Measurements from ENCODE around the gene KDM8. TPM values are rescaled to one million over a fixed set of nuclear protein-coding genes. Genes with fewer than 3 reads are reported as not detected.

The KDM8 gene
- total RNA-seq, 1 experiment from 2014 or later = 5.3 TPM

DNA sequence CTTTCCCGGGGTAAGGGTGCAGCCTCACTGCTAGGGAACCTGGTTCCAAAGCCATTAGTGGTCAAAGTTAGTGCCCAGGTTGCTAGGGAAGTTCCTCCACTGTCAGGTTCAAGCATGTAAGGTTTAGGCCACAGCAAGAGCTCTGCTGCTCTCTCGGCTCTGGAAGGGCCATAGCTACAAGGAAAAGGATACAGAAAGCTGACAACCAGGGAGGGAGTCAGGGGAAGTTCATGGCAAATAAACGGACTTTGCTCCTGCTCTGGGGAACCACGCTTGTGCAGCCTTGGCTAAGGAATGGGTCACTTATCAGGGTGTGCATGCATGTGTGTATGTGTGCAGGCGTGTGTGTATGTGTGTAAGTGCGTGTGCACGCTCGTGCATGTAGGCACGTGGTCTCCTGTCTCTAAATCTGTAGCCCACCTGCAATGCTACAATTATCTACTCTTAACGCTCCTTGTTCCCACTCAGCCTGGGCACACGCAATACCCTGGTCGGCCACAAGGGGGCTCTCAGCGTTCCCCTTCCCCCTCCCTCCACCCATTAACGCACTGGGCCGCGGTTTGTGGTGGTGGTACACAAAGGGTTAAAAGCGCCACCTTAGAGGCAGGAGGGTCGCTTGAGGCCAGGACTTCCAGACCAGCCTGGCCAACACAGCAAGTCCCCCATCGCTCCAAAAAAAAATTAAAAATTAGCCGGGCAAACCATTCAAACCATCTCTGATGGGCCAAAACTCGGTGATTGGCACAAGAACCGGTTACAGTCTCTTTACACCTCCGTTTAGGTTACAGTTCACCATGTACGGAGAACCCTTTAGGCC lies 48.4 kb upstream of the KDM8 start:
- H3K4me3 ChIP-seq (replicated peaks in 1 of 2; ENCODE audit: low read depth in 1 of 2, low read length in 2 of 2) = peak overlapping the region; percentile 36 to 40
- no peak for TF ChIP-seq EZH2phosphoT487 (IDR thresholded peaks at IDR 0.05; ENCODE audit: borderline replicate concordance)
- TF ChIP-seq JUND (IDR thresholded peaks at IDR 0.05) = no peak
- peak; percentile 71 for TF ChIP-seq RAD21 (IDR thresholded peaks at IDR 0.05; ENCODE audit: low read depth)
- TF ChIP-seq YY1 (IDR thresholded peaks at IDR 0.05; ENCODE audit: extremely low read depth, insufficient replicate concordance, low read depth, low read length) = no peak
- no peak for TF ChIP-seq ZFX (IDR thresholded peaks at IDR 0.05)
- TF ChIP-seq FOSL1 (IDR thresholded peaks at IDR 0.05; ENCODE audit: low read depth) = no peak
- TF ChIP-seq, protein P1, sequence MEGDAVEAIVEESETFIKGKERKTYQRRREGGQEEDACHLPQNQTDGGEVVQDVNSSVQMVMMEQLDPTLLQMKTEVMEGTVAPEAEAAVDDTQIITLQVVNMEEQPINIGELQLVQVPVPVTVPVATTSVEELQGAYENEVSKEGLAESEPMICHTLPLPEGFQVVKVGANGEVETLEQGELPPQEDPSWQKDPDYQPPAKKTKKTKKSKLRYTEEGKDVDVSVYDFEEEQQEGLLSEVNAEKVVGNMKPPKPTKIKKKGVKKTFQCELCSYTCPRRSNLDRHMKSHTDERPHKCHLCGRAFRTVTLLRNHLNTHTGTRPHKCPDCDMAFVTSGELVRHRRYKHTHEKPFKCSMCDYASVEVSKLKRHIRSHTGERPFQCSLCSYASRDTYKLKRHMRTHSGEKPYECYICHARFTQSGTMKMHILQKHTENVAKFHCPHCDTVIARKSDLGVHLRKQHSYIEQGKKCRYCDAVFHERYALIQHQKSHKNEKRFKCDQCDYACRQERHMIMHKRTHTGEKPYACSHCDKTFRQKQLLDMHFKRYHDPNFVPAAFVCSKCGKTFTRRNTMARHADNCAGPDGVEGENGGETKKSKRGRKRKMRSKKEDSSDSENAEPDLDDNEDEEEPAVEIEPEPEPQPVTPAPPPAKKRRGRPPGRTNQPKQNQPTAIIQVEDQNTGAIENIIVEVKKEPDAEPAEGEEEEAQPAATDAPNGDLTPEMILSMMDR (IDR thresholded peaks at IDR 0.05 in 2 of 3, conservative IDR thresholded peaks at IDR 0.05 in 1 of 3; ENCODE audit: borderline replicate concordance in 1 of 3, insufficient read depth in 1 of 3, low read depth in 2 of 3, low read length in 2 of 3) = peak; percentile 71 to 99 (median 98)
- no peak for TF ChIP-seq SP1 (IDR thresholded peaks at IDR 0.05; ENCODE audit: low read depth)
- no peak for TF ChIP-seq EZH2 (IDR thresholded peaks at IDR 0.05)
- TF ChIP-seq, protein P2, sequence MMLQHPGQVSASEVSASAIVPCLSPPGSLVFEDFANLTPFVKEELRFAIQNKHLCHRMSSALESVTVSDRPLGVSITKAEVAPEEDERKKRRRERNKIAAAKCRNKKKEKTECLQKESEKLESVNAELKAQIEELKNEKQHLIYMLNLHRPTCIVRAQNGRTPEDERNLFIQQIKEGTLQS (IDR thresholded peaks at IDR 0.05) = no peak
- no TSS peak for BruUV-seq (replicated peaks)
- H3K4me2 ChIP-seq (ENCODE audit: low read length) = peak overlapping the region; percentile 74
- intact Hi-C loops (cut with micrococcal nuclease) = loop anchor here (1.0 kb wide), 2 partner anchors 213 to 302 kb away; no protein-coding TSS in a partner anchor
- H3K9me2 ChIP-seq (ENCODE audit: insufficient read depth) = no peaks in the 10 kb centered on the region
- peaks cover 0 to 9% of the 10 kb centered on the region in 2 experiments; a peak in 2 of 4 replicates for H3K4me1 ChIP-seq (ENCODE audit: control insufficient read depth in 1 of 2, insufficient read depth in 2 of 2, low read length in 2 of 2)
- H2AFZ ChIP-seq (ENCODE audit: low read depth, low read length, poor library complexity, severe bottlenecking) = peak overlapping the region; percentile 100
- H3K27me3 ChIP-seq (ENCODE audit: insufficient read depth, low read length) = no peaks in the 10 kb centered on the region
- H3K27ac ChIP-seq (ENCODE audit: low read depth, low read length) = no peak overlapping the region
- no peaks in the 10 kb centered on the region for H3K79me2 ChIP-seq (ENCODE audit: insufficient read depth, low read length)
- DNase-seq (ENCODE audit: low read depth, low spot score) = peak; percentile 56
- ChIA-PET CTCF (interaction anchor here (0.7 to 2.8 kb wide), 2 partner anchors 9 to 212 kb away, joined by 5 to 12 read pairs; no protein-coding TSS in a partner anchor), RAD21 (ENCODE audit: low non-redundant PET in 1 of 2, low total read pairs in 2 of 2, uncharacterized antibody in 2 of 2, unreplicated experiment in 2 of 2) (no interaction called here), POLR2A (no interaction called here)
- H3K9ac ChIP-seq (ENCODE audit: low read length) = no peak overlapping the region
- ATAC-seq = peak; percentile 94
- H3K9me3 ChIP-seq (ENCODE audit: control insufficient read depth in 1 of 2, insufficient read depth in 1 of 2, low read depth in 1 of 2, low read length in 2 of 2) = no peaks in the 10 kb centered on the region
- H4K20me1 ChIP-seq (ENCODE audit: insufficient read depth) = no peaks in the 10 kb centered on the region
- H3K36me3 ChIP-seq (ENCODE audit: control insufficient read depth in 1 of 2, insufficient read depth in 2 of 2, low read length in 2 of 2) = no peaks in the 10 kb centered on the region

Measured in HCT116 (cell line).